GM19372 (cell line): ENCODE data around the gene POLRMT.
A peak's percentile ranks its signal among the peaks of the same experiment; 100 is the strongest.
"Not testable (repeated sequence)": the region's sequence is repeated elsewhere in the genome, so short reads cannot be mapped to it uniquely, and the experiment has no call there.

Experiments used
- ATAC-seq: cut with Tn5 transposase; IDR thresholded peaks from one replicate; pipeline ENCODE4 v1.9.1; 2021; ENCODE audit warnings: mild to moderate bottlenecking, low read depth, moderate library complexity; ENCODE audit not compliant: unreplicated experiment

Gene POLRMT

GRCh38 chr19:632579-633067, 714 bp downstream of the POLRMT start:
- ATAC-seq, result peak; percentile 25

GRCh38 chr19:629961-630714, 3.2 kb downstream of the POLRMT start:
- ATAC-seq, result no peak

GRCh38 chr19:629515-629914, 3.8 kb downstream of the POLRMT start:
- ATAC-seq, result not testable (repeated sequence)

- ATAC-seq, result no peak
Measured at GRCh38 chr19:628168-628567, 5.2 kb downstream of the POLRMT start.

GRCh38 chr19:626566-626965, 6.8 kb downstream of the POLRMT start:
- not testable (repeated sequence) for ATAC-seq

GRCh38 chr19:625257-625656, 8.1 kb downstream of the POLRMT start:
- ATAC-seq, result no peak

- ATAC-seq, result no peak
Measured at GRCh38 chr19:624433-625109, 8.8 kb downstream of the POLRMT start.

GRCh38 chr19:623974-624373, 9.4 kb downstream of the POLRMT start:
- no peak for ATAC-seq

GRCh38 chr19:623175-623916, 10.0 kb downstream of the POLRMT start:
- ATAC-seq, result no peak

- ATAC-seq, result no peak
Measured at GRCh38 chr19:622666-623065, 10.7 kb downstream of the POLRMT start.

GRCh38 chr19:621819-622218, 11.5 kb downstream of the POLRMT start:
- no peak for ATAC-seq

- not testable (repeated sequence) for ATAC-seq
Measured at GRCh38 chr19:621191-621590, 12.1 kb downstream of the POLRMT start.

GRCh38 chr19:620166-620862, 13.0 kb downstream of the POLRMT start:
- ATAC-seq, result no peak

- ATAC-seq, result no peak
Measured at GRCh38 chr19:619286-620002, 13.9 kb downstream of the POLRMT start.

- ATAC-seq, result no peak
Measured at GRCh38 chr19:618674-619285, 14.6 kb downstream of the POLRMT start.

GRCh38 chr19:618247-618619, 15.1 kb downstream of the POLRMT start:
- no peak for ATAC-seq

- ATAC-seq, result no peak
Measured at GRCh38 chr19:617551-618246, 15.6 kb downstream of the POLRMT start.

GRCh38 chr19:616747-617526, 16.4 kb downstream of the POLRMT start:
- no peak for ATAC-seq
